Caco-2 (cell line): ENCODE measurements around the gene KLK11. TPM values are rescaled to one million over a fixed set of nuclear protein-coding genes. Genes with fewer than 3 reads are reported as not detected.

Experiments
- BruUV-seq: library from RNA; stranded (reverse); fragments of 400-500 nt; replicated peaks from 2 replicates; lab custom pipeline; 2021; lab: Mats Ljungman, UMichigan
- CTCF ChIA-PET: fragments of 300-600 bp; sonication (Branson Sonifier 250); formaldehyde crosslinking; loops from one replicate; lab custom pipeline; 2022; ENCODE audit warnings: antibody characterized with exemption; lab: Charles Lee
- POLR2A ChIA-PET: fragments of 300-600 bp; sonication (Branson Sonifier 250); formaldehyde crosslinking; loops from one replicate; lab custom pipeline; 2022; ENCODE audit warnings: antibody characterized with exemption; lab: Charles Lee
- DNase-seq, 2 experiments: peaks; one replicate each; pipeline versions ENCODE4 v3.0.0 to v3.0.0-alpha.2; 2020 to 2022
- H3K27me3 ChIP-seq: replicated peaks from 2 replicates; pipeline ENCODE4 v1.6.0; 2011; ENCODE audit warnings: low read length; ENCODE audit not compliant: control insufficient read depth, insufficient read depth
- H3K36me3 ChIP-seq: 2 replicates; pipeline ENCODE4 v1.5.1; 2011; ENCODE audit warnings: low read length; ENCODE audit not compliant: control insufficient read depth, insufficient read depth
- H3K4me1 ChIP-seq: fragments of 250-450 bp; sonication (Bioruptor Pico); 2 replicates; pipeline ENCODE4 v1.5.1; 2020; ENCODE audit warnings: mild to moderate bottlenecking
- H3K4me3 ChIP-seq: 2 replicates; pipeline ENCODE4 v1.5.1; 2011; ENCODE audit warnings: low read depth, mild to moderate bottlenecking, control low read depth, low read length
- H3K9me3 ChIP-seq: fragments of 250-450 bp; sonication (Bioruptor Pico); 2 replicates; pipeline ENCODE4 v1.5.1; 2020; ENCODE audit warnings: mild to moderate bottlenecking, moderate library complexity
- H3K27ac Mint-ChIP-seq: one replicate; pipeline ENCODE4 v1.8.0; 2022; ENCODE audit warnings: mixed read lengths; ENCODE audit not compliant: unreplicated experiment
- H3K27me3 Mint-ChIP-seq: one replicate; pipeline ENCODE4 v1.8.0; 2022; ENCODE audit warnings: mixed read lengths; ENCODE audit not compliant: insufficient read depth, unreplicated experiment
- H3K36me3 Mint-ChIP-seq: one replicate; pipeline ENCODE4 v1.8.0; 2022; ENCODE audit warnings: mild to moderate bottlenecking, mixed read lengths; ENCODE audit not compliant: insufficient read depth, unreplicated experiment
- H3K4me1 Mint-ChIP-seq: one replicate; pipeline ENCODE4 v1.8.0; 2022; ENCODE audit warnings: low read depth, mixed read lengths; ENCODE audit not compliant: unreplicated experiment
- H3K4me3 Mint-ChIP-seq: one replicate; pipeline ENCODE4 v1.8.0; 2022; ENCODE audit warnings: mild to moderate bottlenecking, moderate library complexity, mixed read lengths; ENCODE audit not compliant: unreplicated experiment
- H3K9me3 Mint-ChIP-seq: one replicate; pipeline ENCODE4 v1.8.0; 2022; ENCODE audit warnings: mixed read lengths; ENCODE audit not compliant: unreplicated experiment
- intact Hi-C: fragments of 100-400 bp; cut with micrococcal nuclease; formaldehyde crosslinking; loops from one replicate; pipeline ENCODE4 v1.10.0; 2022; ENCODE audit not compliant: unreplicated experiment
- total RNA-seq: library from RNA; stranded (reverse); gene quantifications from 2 replicates; pipeline ENCODE4 v1.2.3, GENCODE V29; 2022
- TF ChIP-seq, protein P1 (sequence below), 2 experiments: fragments of 200-600 bp in 1 of 2; IDR thresholded peaks; 1 replicate in 1 of 2; 2 replicates in 1 of 2; pipeline versions ENCODE4 v1.5.1 to v1.8.0; 2011 to 2022; ENCODE audit warnings: antibody characterized with exemption in 1 of 2, control low read depth in 1 of 2, inconsistent platforms in 1 of 2, low read depth in 1 of 2, low read length in 1 of 2, mild to moderate bottlenecking in 1 of 2, moderate library complexity in 1 of 2; ENCODE audit not compliant: insufficient read depth in 1 of 2, severe bottlenecking in 1 of 2, unreplicated experiment in 1 of 2

Gene KLK11
- total RNA-seq, 1 experiment from 2014 or later: not detected

DNA sequence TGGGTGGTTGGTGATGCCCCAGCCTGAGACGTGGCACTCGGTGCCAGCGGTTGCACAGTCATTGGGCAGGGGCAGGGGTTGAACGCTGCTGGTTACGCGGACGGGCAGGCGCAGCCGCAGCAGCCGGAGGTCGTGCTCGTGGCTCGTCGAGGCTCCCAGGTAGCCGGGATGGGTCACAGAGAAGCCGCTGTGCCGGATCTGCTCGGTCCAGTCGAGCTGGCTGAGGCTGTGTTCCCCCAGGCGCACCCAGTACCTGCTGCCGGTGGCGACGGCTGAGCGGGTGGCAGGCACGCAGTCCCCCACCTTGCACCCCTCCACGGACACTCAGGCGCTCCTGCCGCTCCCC, 5.4 kb upstream of the KLK11 start:
- POLR2A ChIA-PET: no interaction called here
- Mint-ChIP-seq H3K4me1 (peaks cover 6% of the 10 kb centered on the region), H3K27ac (no peak overlapping the region), H3K4me3 (no peak overlapping the region), H3K36me3 (no peaks in the 10 kb centered on the region), H3K9me3 (no peaks in the 10 kb centered on the region), H3K27me3 (peaks cover 14% of the 10 kb centered on the region)
- no TSS peak for BruUV-seq
- TF ChIP-seq, protein P1, sequence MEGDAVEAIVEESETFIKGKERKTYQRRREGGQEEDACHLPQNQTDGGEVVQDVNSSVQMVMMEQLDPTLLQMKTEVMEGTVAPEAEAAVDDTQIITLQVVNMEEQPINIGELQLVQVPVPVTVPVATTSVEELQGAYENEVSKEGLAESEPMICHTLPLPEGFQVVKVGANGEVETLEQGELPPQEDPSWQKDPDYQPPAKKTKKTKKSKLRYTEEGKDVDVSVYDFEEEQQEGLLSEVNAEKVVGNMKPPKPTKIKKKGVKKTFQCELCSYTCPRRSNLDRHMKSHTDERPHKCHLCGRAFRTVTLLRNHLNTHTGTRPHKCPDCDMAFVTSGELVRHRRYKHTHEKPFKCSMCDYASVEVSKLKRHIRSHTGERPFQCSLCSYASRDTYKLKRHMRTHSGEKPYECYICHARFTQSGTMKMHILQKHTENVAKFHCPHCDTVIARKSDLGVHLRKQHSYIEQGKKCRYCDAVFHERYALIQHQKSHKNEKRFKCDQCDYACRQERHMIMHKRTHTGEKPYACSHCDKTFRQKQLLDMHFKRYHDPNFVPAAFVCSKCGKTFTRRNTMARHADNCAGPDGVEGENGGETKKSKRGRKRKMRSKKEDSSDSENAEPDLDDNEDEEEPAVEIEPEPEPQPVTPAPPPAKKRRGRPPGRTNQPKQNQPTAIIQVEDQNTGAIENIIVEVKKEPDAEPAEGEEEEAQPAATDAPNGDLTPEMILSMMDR (IDR thresholded peaks at IDR 0.05; ENCODE audit: insufficient read depth in 1 of 2, low read depth in 1 of 2, low read length in 1 of 2, severe bottlenecking in 1 of 2, unreplicated experiment in 1 of 2): no peak
- Histone ChIP-seq H3K4me3 (no peak overlapping the region), H3K27me3 (no peaks in the 10 kb centered on the region), H3K9me3 (no peaks in the 10 kb centered on the region), H3K4me1 (no peaks in the 10 kb centered on the region), H3K36me3 (no peaks in the 10 kb centered on the region)
- intact Hi-C loops: no loop called here
- CTCF ChIA-PET: no interaction called here
- DNase-seq: no peak

DNA sequence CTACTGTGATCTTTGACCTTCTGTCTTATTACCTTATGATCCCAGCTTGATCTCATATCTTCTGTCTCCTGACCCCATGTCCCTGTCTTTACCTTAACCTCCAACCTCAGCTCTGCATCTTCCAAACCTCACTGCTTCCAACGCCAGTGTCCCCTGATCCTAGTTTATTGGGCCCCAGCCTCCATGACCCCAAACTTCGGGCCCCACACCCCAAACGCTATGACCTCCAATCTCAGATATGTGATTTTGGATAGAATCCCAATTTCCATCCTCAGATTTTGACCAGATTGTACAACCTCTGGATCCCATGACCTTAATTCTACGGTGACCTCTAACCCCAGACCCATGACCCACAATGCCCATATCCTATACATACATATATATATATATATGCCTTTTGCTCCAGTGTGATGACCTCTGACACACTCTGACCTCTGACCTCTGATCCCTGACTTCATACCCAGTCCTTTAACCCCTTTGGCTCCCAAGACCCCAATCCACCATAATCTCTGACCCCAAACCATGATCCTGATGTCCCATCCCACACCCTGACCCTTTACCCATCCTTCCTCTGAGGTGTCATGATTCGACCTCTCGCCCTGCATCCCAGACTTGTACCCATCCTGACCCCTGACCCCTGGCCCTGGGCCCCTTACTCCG, 4.9 kb upstream of the KLK11 start:
- Mint-ChIP-seq H3K9me3 (no peaks in the 10 kb centered on the region), H3K27me3 (peaks cover 17% of the 10 kb centered on the region), H3K4me3 (no peak overlapping the region), H3K4me1 (peaks cover 6% of the 10 kb centered on the region), H3K27ac (no peak overlapping the region), H3K36me3 (no peaks in the 10 kb centered on the region)
- Histone ChIP-seq H3K4me3 (no peak overlapping the region), H3K9me3 (no peaks in the 10 kb centered on the region), H3K4me1 (no peaks in the 10 kb centered on the region), H3K36me3 (no peaks in the 10 kb centered on the region), H3K27me3 (no peaks in the 10 kb centered on the region)
- no TSS peak for BruUV-seq
- CTCF ChIA-PET: no interaction called here
- TF ChIP-seq, protein P1 (IDR thresholded peaks at IDR 0.05; ENCODE audit: insufficient read depth in 1 of 2, low read depth in 1 of 2, low read length in 1 of 2, severe bottlenecking in 1 of 2, unreplicated experiment in 1 of 2): no peak
- DNase-seq: no peak
- intact Hi-C loops: no loop called here
- POLR2A ChIA-PET: no interaction called here

DNA sequence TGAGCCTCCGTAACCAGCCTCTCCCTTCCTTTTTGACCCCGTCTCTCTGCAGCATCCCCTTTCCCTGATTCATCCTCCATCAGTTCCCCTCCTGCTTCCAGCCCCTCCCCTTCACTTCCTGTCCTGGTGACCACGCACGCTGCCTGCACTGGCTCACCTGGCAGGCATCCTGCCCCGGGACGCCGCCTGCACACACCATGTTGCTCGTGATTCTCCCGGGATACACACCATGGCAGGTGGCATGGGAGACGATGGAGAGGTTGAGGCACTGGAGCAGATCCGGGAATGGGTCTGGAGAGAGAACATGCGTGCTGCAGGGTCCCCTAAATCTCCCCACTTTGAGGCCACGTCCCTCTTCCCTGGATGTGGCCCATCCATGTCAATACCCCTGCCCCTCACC, 4.2 kb upstream of the KLK11 start:
- no TSS peak for BruUV-seq
- DNase-seq: no peak
- peaks cover 17% of the 10 kb centered on the region for H3K27me3 Mint-ChIP-seq
- TF ChIP-seq, protein P1 (IDR thresholded peaks at IDR 0.05; ENCODE audit: insufficient read depth in 1 of 2, low read depth in 1 of 2, low read length in 1 of 2, severe bottlenecking in 1 of 2, unreplicated experiment in 1 of 2): no peak
- H3K9me3 Mint-ChIP-seq: no peaks in the 10 kb centered on the region
- no peak overlapping the region for H3K4me3 ChIP-seq
- intact Hi-C loops: no loop called here
- H3K9me3 ChIP-seq: no peaks in the 10 kb centered on the region
- H3K27me3 ChIP-seq: no peaks in the 10 kb centered on the region
- no peak overlapping the region for H3K27ac Mint-ChIP-seq
- H3K4me3 Mint-ChIP-seq: no peak overlapping the region
- H3K36me3 Mint-ChIP-seq: no peaks in the 10 kb centered on the region
- ChIA-PET POLR2A (no interaction called here), CTCF (no interaction called here)
- no peaks in the 10 kb centered on the region for H3K4me1 ChIP-seq
- H3K36me3 ChIP-seq: no peaks in the 10 kb centered on the region
- peaks cover 6% of the 10 kb centered on the region for H3K4me1 Mint-ChIP-seq
